ENCODE data around the gene KDM4B.

DNA sequence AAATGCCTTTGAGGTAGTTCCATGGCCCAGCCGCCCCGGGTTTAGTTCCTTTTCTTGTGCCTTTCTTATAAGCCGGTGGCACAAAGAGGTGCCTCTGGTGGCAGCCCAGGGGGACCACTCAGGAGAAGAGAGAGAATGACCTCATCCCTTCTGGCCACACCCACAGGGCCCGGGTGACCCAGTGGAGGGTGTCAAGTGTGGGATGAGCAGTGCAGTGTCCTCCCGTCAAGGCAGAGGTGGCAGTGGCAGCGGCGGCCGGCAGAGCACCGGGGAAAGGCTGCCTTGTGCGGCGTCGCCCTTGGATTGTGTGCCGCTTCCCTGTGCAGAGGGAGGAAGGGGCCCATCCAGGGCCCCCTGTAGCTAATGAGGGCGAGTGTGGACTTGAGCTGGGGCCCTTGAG lies 47.9 kb downstream of the KDM4B start:
- TF ChIP-seq, protein P1, sequence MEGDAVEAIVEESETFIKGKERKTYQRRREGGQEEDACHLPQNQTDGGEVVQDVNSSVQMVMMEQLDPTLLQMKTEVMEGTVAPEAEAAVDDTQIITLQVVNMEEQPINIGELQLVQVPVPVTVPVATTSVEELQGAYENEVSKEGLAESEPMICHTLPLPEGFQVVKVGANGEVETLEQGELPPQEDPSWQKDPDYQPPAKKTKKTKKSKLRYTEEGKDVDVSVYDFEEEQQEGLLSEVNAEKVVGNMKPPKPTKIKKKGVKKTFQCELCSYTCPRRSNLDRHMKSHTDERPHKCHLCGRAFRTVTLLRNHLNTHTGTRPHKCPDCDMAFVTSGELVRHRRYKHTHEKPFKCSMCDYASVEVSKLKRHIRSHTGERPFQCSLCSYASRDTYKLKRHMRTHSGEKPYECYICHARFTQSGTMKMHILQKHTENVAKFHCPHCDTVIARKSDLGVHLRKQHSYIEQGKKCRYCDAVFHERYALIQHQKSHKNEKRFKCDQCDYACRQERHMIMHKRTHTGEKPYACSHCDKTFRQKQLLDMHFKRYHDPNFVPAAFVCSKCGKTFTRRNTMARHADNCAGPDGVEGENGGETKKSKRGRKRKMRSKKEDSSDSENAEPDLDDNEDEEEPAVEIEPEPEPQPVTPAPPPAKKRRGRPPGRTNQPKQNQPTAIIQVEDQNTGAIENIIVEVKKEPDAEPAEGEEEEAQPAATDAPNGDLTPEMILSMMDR (IDR thresholded peaks at IDR 0.05): no peak
- TF ChIP-seq POLR2A (IDR thresholded peaks at IDR 0.05): no peak

Data from uterus (tissue), 2 donors.